ENCODE measurements around the gene F7.
"Not testable (repeated sequence)": the region's sequence is repeated elsewhere in the genome, so short reads cannot be mapped to it uniquely, and the experiment has no call there.

F7 gene

GRCh38 chr13:113157206-113157928 is 51.8 kb downstream of the F7 start:
- DNase-seq: no peak

GRCh38 chr13:113157929-113158747 is 52.5 kb downstream of the F7 start, which contains the start of gene PROZ:
PROZ (plus strand) TSS chr13:113158648; CDS start chr13:113158661, 13 bp downstream.
- no peak for DNase-seq

DNA sequence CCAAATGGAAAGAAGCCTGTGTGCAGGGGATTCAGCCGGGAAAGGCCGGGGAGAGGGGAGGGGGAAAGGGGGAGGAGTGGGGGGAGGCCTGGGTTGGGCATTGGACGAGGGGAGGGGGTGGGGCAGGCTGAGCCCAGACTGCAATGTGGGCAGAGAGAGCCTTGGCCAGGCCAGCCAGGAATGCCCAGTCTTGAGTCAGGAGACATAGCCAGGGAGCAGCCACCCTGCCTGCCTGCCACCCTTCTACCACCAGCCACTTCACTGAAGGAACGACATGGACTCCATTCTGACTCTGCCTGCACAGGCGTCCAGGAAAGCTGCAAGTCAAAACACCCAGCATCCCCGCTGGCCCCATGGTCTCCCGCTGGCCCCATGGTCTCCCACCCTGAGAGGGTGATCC is 53.4 kb downstream of the F7 start:
- no peak for DNase-seq

DNA sequence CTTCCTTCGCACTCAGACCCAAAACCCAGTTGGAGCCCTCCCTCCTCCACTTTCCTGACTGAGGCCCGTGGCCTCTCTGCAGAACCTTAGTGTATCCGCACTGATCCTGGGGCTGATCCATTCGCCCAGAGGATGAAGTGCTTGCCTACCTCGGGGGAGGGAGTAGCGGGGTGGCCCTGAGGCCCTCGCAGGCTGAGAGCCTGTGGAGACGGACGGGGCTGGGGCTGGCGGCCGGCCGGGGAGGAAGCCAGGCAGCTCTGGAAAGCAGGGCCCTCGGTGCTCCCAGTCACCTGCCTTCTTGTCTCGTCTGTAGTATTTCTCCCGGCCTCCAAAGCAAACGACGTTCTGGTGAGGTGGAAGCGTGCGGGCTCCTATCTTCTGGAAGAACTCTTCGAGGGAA is 54.1 kb downstream of the F7 start:
- no peak for DNase-seq

- no peak for DNase-seq
These were observed 55.4 kb downstream of the F7 start for GRCh38 chr13:113160983-113161382.

DNA sequence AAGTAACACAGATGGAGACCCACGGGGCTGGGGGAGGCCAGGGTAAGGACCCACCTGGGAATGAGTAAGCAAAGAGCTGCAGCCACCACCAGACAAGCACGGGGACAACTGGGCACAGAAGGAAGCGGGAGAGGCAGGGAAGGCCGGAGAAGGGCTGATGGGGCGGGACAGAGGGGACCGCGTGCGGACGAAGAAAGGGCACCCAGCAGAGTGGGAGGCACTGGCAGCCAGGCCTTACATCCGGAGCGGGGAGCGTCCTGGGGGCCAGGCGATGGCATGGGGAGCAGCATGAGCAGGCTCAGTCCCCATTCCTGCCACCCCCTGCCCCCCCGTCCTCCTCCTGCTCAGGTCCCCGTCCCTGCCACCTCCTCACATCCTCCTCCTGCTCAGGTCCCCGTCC is 55.8 kb downstream of the F7 start:
- no peak for DNase-seq

DNA sequence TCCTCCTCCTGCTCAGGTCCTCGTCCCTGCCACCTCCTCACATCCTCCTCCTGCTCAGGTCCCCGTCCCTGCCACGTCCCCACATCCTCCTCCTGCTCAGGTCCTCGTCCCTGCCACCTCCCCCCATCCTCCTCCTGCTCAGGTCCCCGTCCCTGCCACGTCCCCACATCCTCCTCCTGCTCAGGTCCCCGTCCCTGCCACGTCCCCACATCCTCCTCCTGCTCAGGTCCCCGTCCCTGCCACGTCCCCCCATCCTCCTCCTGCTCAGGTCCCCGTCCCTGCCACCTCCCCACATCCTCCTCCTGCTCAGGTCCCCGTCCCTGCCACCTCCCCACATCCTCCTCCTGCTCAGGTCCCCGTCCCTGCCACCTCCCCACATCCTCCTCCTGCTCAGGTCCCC is 56.4 kb downstream of the F7 start:
- not testable (repeated sequence) for DNase-seq

GRCh38 chr13:113162783-113163685 is 57.4 kb downstream of the F7 start:
- DNase-seq: no peak

GRCh38 chr13:113164492-113164891 is 58.9 kb downstream of the F7 start:
- no peak for DNase-seq

GRCh38 chr13:113166266-113166665 is 60.7 kb downstream of the F7 start:
- DNase-seq: no peak

DNA sequence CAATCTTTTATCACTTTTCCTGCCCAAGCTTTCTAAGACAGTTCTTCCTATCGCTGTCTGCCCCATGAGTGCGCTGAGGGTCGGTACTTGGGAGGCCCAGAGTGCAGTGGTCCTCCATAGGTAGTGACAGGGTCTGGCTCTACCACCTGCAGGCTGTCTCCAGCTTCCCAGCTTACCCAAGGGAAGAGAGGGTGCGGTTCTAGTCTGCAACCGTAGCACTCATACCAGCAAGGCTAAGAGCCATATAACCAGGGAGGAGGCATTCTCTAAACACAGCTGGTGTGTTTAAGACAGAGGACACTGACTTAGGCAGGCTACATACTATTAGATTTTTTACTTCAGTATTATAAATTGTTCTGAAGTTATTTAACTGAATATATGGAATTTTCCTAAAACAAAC is 61.1 kb downstream of the F7 start:
- DNase-seq: no peak

DNA sequence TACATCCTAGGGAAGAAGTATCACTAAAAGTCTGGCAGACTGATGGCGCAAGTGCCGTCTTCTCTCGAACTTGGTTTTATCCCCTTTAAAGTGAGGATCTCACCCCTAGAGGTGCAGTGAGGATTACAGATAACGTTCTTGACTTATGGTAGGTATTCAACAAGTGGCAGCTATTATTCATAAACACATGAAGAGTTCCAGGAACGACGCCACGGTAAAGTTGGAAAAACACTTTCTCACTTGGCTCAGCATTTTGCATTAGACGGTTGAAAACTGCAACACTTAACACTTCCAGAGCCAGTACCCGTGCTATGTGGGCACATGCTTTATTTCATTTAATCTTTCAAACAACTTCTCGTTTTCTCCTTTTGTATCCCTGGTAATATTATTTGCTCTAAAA is 61.6 kb downstream of the F7 start:
- DNase-seq: no peak

DNA sequence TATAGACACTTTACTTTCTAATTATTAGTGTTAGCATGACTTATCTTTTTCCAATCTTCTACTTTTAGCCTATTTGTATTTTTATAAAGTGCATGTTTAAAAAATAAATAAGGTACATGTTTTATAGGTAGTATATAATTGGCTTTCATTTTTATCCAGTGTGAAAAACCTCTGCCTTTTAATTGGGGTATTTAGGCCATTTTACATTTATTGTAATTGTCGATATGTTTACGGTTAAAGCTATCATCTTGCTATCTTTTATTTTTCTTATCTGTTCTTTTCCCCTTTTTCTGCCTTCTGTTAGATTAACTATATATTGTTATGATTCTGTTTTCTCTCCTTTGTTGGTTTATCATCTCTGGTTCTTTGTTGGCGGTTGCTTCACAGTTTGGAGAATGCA is 62.0 kb downstream of the F7 start:
- DNase-seq: no peak

GRCh38 chr13:113168211-113168610 is 62.6 kb downstream of the F7 start:
- no peak for DNase-seq

DNA sequence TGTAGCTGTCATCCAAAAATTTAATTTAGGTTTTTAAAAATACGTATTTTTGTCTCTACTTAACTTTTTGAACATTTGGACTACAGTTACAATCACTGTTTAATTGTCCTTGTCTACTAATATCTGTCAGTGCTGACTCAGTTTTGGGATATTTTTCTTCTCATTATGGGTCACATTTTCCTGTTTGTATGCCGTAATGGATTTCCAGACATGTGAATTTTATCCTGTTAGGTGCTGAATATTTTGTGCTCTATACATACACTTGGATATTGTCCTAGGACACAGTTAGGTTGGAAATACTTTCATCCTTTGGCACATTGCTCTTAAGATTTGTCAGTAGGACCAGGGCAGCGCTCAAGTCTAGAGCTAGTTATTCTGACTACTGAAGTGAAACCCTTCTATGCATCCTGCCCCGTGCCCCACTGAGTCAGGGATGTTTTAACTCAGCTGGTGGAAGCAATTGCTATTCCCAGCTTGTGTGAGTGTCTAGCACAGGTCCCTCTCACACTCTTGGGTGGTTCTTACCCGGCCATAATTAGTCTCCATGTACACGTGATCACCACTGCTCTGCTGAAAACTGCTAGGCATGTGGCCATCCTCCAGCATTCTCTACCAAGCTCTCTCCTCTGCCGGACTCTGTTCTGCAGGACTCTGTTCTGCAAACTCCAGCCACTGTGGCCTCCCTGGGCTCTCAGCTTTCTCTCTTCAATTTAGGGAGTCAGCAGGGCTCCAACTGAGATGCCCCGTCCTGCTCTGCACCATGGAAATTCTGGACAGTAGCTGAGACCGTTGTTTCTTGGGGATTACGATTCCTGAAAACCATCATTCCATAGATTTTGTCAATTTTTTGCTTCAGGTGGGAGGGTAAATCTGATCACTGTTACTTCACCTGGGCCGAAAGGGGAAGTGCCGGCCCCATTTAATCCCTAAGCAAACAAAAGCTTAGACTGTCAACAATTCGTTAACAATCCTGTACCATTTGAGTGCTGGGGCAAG is 64.0 kb downstream of the F7 start:
- DNase-seq: no peak

Measured in bone marrow (tissue), 2 donors.